GM10248 (cell line): Measurements from ENCODE around the gene SERGEF.

ENCODE experiments used
- CTCF ChIA-PET: fragments of 300-600 bp; sonication (Branson Sonifier 250); formaldehyde crosslinking; extraction: SDS; loops from one replicate; lab custom pipeline; 2021; ENCODE audit warnings: antibody characterized with exemption; lab: Yijun Ruan, JAX
- POLR2A ChIA-PET: fragments of 350-650 bp; sonication (Branson Sonifier 250); formaldehyde crosslinking; extraction: SDS; loops from one replicate; lab custom pipeline; 2020; ENCODE audit warnings: antibody characterized with exemption; lab: Yijun Ruan, JAX
- DNase-seq: peaks from one replicate; pipeline ENCODE4 v3.0.0; 2012; ENCODE audit errors: extremely low spot score
- TF ChIP-seq, protein P1 (sequence below): IDR thresholded peaks from 2 replicates; pipeline ENCODE4 v1.5.1; 2012; ENCODE audit warnings: mild to moderate bottlenecking, low read depth; ENCODE audit errors: extremely low read depth, missing control alignments, control extremely low read depth

The SERGEF gene

DNA sequence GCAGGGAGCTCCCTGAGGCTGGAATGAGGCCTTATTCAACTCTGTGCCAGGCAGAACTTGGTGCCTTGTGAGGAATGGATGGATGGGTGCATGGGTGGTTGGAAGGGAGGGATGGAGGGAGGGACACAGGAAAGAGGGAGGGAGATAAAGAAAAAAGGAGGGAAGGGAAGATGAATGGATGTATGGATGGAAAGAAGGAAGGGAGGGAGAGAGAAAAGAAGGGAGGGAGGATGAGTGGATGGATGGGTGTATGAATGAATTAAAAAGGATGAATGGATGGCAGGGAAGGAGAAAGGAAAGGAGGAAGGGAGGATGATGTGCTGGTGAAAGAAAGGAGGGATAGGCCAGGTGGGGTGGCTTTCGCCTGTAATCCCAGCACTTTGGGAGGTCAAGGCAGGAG is 243.6 kb downstream of the SERGEF start:
- TF ChIP-seq, protein P1, sequence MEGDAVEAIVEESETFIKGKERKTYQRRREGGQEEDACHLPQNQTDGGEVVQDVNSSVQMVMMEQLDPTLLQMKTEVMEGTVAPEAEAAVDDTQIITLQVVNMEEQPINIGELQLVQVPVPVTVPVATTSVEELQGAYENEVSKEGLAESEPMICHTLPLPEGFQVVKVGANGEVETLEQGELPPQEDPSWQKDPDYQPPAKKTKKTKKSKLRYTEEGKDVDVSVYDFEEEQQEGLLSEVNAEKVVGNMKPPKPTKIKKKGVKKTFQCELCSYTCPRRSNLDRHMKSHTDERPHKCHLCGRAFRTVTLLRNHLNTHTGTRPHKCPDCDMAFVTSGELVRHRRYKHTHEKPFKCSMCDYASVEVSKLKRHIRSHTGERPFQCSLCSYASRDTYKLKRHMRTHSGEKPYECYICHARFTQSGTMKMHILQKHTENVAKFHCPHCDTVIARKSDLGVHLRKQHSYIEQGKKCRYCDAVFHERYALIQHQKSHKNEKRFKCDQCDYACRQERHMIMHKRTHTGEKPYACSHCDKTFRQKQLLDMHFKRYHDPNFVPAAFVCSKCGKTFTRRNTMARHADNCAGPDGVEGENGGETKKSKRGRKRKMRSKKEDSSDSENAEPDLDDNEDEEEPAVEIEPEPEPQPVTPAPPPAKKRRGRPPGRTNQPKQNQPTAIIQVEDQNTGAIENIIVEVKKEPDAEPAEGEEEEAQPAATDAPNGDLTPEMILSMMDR = no peak

DNA sequence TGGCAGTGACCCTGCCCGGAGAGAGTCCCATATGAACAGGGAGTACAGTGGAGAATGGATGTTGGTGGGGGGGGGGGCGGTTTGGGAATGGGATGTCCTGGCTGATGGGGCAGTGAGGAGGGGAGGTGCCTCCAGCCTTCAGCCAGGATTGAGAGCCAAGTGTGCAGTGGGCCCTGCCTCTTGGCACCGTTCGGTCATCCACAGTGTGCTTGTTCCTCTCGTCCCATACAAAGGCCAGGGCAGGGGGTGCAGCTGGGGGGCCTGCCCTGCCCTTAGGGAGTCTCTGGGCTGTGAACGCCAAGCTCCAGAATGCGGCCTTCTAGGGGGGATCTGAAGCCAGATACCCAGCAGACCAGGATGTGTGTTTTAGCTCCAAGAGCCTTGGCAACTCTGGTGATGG is 244.3 kb downstream of the SERGEF start:
- POLR2A ChIA-PET = no interaction called here
- TF ChIP-seq, protein P1 = no peak

More for the DNA sequence above, 243.6 kb downstream of the SERGEF start:
- POLR2A ChIA-PET = no interaction called here
- CTCF ChIA-PET = interaction anchor here (1.1 to 2.0 kb wide), 2 partner anchors 38 to 209 kb away, joined by 3 to 8 read pairs; no protein-coding TSS in a partner anchor
- DNase-seq = no peak

DNA sequence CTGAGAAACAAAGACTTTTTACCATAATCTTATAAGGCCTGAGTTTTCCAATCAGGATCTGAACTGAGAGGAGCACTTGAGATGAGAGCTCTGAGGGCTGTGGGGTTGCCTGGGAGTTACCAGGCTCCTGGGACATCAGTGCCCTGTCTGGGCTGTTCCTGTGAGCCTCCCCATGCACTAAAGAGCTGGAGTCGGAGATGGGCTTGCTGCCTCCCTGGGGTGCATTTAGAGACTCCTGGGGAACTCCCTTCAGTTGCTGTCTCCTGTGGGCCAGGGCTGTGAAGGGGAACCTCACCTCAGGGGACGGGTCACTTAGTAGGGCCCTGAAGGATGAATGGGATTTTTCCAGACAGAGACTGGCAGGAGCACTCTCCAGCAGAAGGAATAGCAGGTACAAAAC is 244.9 kb downstream of the SERGEF start:
- TF ChIP-seq, protein P1 = no peak
- ChIA-PET POLR2A (no interaction called here), CTCF (interaction anchor here (2.0 kb wide), 1 partner anchor 211 kb away, joined by 8 read pairs; no protein-coding TSS in a partner anchor)
- no peak for DNase-seq

More for the DNA sequence above, 244.3 kb downstream of the SERGEF start:
- no peak for DNase-seq
- CTCF ChIA-PET = interaction anchor here (1.1 to 2.0 kb wide), 2 partner anchors 37 to 210 kb away, joined by 3 to 8 read pairs; no protein-coding TSS in a partner anchor

DNA sequence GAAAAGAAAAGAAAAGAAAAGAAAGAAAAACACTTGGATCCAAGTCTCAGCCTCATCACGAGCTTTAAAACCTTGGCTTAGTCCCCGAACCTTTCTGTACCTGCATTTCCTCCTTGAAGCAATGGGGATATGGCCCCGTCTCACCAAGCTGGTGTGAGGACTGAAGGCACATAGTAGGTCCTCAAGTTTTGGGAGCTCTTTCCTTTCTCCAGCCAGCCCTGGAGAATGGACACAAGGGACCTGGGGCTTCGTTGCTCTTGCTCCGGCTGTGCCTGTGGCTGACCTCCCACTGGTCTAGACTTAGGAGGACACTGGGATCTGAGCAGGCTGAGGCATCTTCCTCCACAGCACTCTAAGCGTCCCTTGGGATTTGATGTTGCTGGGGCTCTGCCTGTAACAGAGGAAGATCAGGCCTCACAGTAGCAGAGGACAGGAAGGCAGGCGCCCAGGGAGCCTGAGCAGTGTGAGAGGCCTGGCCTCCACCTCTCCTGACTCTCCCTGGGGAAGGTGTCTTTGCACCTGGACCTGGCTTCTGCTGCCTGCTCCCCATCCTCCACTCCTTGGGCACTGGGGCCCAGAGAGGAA is 245.5 kb downstream of the SERGEF start:
- ChIA-PET CTCF (interaction anchor here (1.1 to 2.0 kb wide), 2 partner anchors 211 kb away, joined by 3 to 8 read pairs; no protein-coding TSS in a partner anchor), POLR2A (no interaction called here)
- no peak for DNase-seq
- TF ChIP-seq, protein P1 = no peak

DNA sequence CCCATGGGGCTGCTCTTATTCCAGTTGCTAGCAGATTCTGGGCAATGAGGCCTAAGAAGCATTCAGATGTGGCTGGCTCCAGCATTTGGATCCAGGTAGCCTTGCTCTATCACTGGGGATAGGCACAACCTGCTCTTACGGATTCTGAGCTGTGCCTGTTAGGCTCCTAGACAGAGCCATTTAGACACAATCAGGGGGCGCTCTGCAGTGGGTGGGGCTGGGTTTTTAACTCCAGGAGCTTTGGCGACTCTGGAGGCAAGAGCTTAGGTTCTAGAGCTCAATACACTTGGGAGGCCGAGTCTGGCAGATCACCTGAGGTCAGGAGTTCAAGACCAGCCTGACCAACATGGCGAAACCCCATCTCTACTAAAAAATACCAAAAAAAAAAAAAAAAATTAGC is 246.3 kb downstream of the SERGEF start:
- no peak for DNase-seq
- ChIA-PET POLR2A (no interaction called here), CTCF (interaction anchor here (1.1 kb wide), 1 partner anchor 212 kb away, joined by 3 read pairs; no protein-coding TSS in a partner anchor)

DNA sequence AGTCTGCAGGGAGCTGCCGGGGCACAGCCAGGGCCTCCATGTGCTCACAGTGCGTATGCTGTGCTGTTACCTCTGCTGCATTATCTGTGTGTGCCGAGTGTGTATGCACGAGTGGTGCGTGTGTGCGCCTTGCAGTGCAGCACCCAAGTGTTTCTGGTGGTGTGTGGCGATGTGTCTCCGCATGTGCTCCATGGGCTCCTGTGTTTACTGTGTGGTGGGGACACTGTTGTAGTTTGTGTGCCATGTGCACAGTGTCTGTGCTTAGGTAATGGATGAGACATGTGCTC is 246.8 kb downstream of the SERGEF start:
- POLR2A ChIA-PET = no interaction called here
- CTCF ChIA-PET = interaction anchor here (1.4 kb wide), 1 partner anchor 35 kb away, joined by 3 read pairs; no protein-coding TSS in a partner anchor
- TF ChIP-seq, protein P1 = no peak
- no peak for DNase-seq

More for the DNA sequence above, 246.3 kb downstream of the SERGEF start:
- TF ChIP-seq, protein P1 = no peak
